H1 (cell line): Measurements from ENCODE around the gene NGFR. TPM values are rescaled to one million over a fixed set of nuclear protein-coding genes. Genes with fewer than 3 reads are reported as not detected.

Experiments used
- CTCF ChIA-PET: fragments of 300-600 bp; sonication (Branson Sonifier 250); formaldehyde crosslinking; loops from one replicate; lab custom pipeline; 2021; ENCODE audit not compliant: partially characterized antibody; lab: Charles Lee
- POLR2A ChIA-PET: fragments of 300-600 bp; sonication (Branson Sonifier 250); formaldehyde crosslinking; loops from one replicate; lab custom pipeline; 2021; ENCODE audit warnings: inconsistent platforms; ENCODE audit not compliant: partially characterized antibody; lab: Charles Lee
- DNase-seq, 2 experiments: peaks; one replicate each; pipeline versions ENCODE4 v3.0.0 to v3.0.0-alpha.2; 2010 to 2022; ENCODE audit warnings: low spot score in 2 of 2, low read depth in 1 of 2, mixed read lengths in 1 of 2
- FAIRE-seq: peaks from 2 replicates; lab custom pipeline; 2011; peaks lifted over from hg19 to GRCh38; lab: Jason Lieb, UNC
- H2AFZ ChIP-seq: 2 replicates; pipeline ENCODE4 v1.8.1; 2012; ENCODE audit warnings: low read length, inconsistent platforms
- H2AK5ac ChIP-seq: 2 replicates; pipeline ENCODE4 v1.6.1; 2013; ENCODE audit warnings: low read depth, low read length
- H2BK120ac ChIP-seq: replicated peaks from 2 replicates; pipeline ENCODE3; 2013; ENCODE audit warnings: low read depth, low read length, inconsistent platforms
- H2BK12ac ChIP-seq: 2 replicates; pipeline ENCODE4 v1.6.1; 2013; ENCODE audit warnings: low read depth, low read length
- H2BK15ac ChIP-seq: 2 replicates; pipeline ENCODE4 v1.6.1; 2013; ENCODE audit warnings: low read length
- H2BK20ac ChIP-seq: 2 replicates; pipeline ENCODE4 v1.6.1; 2013; ENCODE audit warnings: low read length
- H2BK5ac ChIP-seq: 2 replicates; pipeline ENCODE4 v1.6.1; 2013; ENCODE audit warnings: low read depth, low read length
- H3K14ac ChIP-seq: 2 replicates; pipeline ENCODE4 v1.6.1; 2013; ENCODE audit warnings: inconsistent platforms; ENCODE audit not compliant: insufficient read length
- H3K18ac ChIP-seq: 2 replicates; pipeline ENCODE4 v1.6.1; 2013; ENCODE audit warnings: low read length; ENCODE audit errors: extremely low read depth
- H3K23ac ChIP-seq: 2 replicates; pipeline ENCODE4 v1.6.1; 2013; ENCODE audit warnings: inconsistent platforms; ENCODE audit not compliant: insufficient read length
- H3K23me2 ChIP-seq: 2 replicates; pipeline ENCODE4 v1.6.1; 2013; ENCODE audit warnings: low read depth, low read length
- H3K27ac ChIP-seq: 2 replicates; pipeline ENCODE4 v1.6.1; 2011; ENCODE audit warnings: low read depth, low read length, inconsistent platforms
- H3K27me3 ChIP-seq, 4 experiments: replicated peaks in 1 of 4; 1 replicate in 1 of 4; 2 replicates in 3 of 4; pipeline versions ENCODE4 v1.6.1 to v1.8.1; 2011 to 2013; ENCODE audit warnings: low read length in 3 of 4, mild to moderate bottlenecking in 3 of 4, inconsistent platforms in 2 of 4, mixed read lengths in 2 of 4, moderate library complexity in 1 of 4; ENCODE audit not compliant: control insufficient read depth in 3 of 4, insufficient read depth in 3 of 4; ENCODE audit errors: extremely low read depth in 1 of 4
- H3K36me3 ChIP-seq, 4 experiments: 2 replicates each; pipeline versions ENCODE4 v1.6.1 to v1.8.1; 2011 to 2013; ENCODE audit warnings: mild to moderate bottlenecking in 4 of 4, low read length in 3 of 4, moderate library complexity in 2 of 4, control low read depth in 1 of 4, inconsistent platforms in 1 of 4; ENCODE audit not compliant: insufficient read depth in 4 of 4, control insufficient read depth in 2 of 4
- H3K4ac ChIP-seq: replicated peaks from 2 replicates; pipeline ENCODE3; 2013; ENCODE audit warnings: low read length, low read depth, mixed read lengths, inconsistent platforms; ENCODE audit not compliant: insufficient read length
- H3K4me1 ChIP-seq, 4 experiments: replicated peaks in 1 of 4; 1 replicate in 1 of 4; 2 replicates in 3 of 4; pipeline versions ENCODE4 v1.6.1 to v1.8.1; 2011 to 2013; ENCODE audit warnings: low read length in 3 of 4, inconsistent platforms in 2 of 4, mixed read lengths in 1 of 4; ENCODE audit not compliant: insufficient read depth in 4 of 4, control insufficient read depth in 3 of 4
- H3K4me2 ChIP-seq, 2 experiments: 2 replicates each; pipeline versions ENCODE4 v1.6.1 to v1.8.1; 2011 to 2013; ENCODE audit warnings: low read depth in 2 of 2, low read length in 2 of 2, control low read depth in 1 of 2, inconsistent platforms in 1 of 2, mild to moderate bottlenecking in 1 of 2; ENCODE audit not compliant: insufficient read depth in 1 of 2
- H3K4me3 ChIP-seq, 4 experiments: fragments of 200-600, 300-600 bp in 1 of 4; sonication (generic), shearing (Covaris generic), sonication (Bioruptor Twin) in 1 of 4; 2 replicates each; pipeline versions ENCODE4 v1.5.1 to v1.8.1; 2011 to 2016; ENCODE audit warnings: low read length in 4 of 4, low read depth in 3 of 4, control low read depth in 2 of 4, inconsistent platforms in 2 of 4, mild to moderate bottlenecking in 2 of 4, mixed read lengths in 1 of 4, moderate library complexity in 1 of 4; ENCODE audit not compliant: insufficient read depth in 2 of 4; ENCODE audit errors: extremely low read depth in 1 of 4
- H3K56ac ChIP-seq: replicated peaks from 2 replicates; pipeline ENCODE3; 2013; ENCODE audit warnings: low read depth, mild to moderate bottlenecking, mixed read lengths, low read length, inconsistent platforms; ENCODE audit not compliant: insufficient read length
- H3K79me1 ChIP-seq: 2 replicates; pipeline ENCODE4 v1.6.1; 2013; ENCODE audit warnings: low read depth, low read length, control low read depth
- H3K79me2 ChIP-seq, 2 experiments: 2 replicates each; pipeline versions ENCODE4 v1.6.1 to v1.8.1; 2012 to 2013; ENCODE audit warnings: low read length in 2 of 2, mild to moderate bottlenecking in 2 of 2, inconsistent platforms in 1 of 2; ENCODE audit not compliant: insufficient read depth in 2 of 2, control insufficient read depth in 1 of 2
- H3K9ac ChIP-seq, 4 experiments: replicated peaks in 1 of 4; 1 replicate in 1 of 4; 2 replicates in 3 of 4; pipeline versions ENCODE4 v1.6.1 to v1.8.1; 2011 to 2013; ENCODE audit warnings: low read depth in 3 of 4, low read length in 3 of 4, control low read depth in 2 of 4, mild to moderate bottlenecking in 2 of 4, moderate library complexity in 2 of 4, inconsistent platforms in 1 of 4; ENCODE audit errors: extremely low read depth in 1 of 4
- H3K9me3 ChIP-seq, 2 experiments: 2 replicates each; pipeline versions ENCODE4 v1.6.1 to v1.8.1; 2012 to 2013; ENCODE audit warnings: mild to moderate bottlenecking in 2 of 2, moderate library complexity in 2 of 2, control low read depth in 1 of 2, inconsistent platforms in 1 of 2, low read depth in 1 of 2, low read length in 1 of 2, mixed read lengths in 1 of 2; ENCODE audit not compliant: insufficient read depth in 2 of 2
- H4K20me1 ChIP-seq, 2 experiments: replicated peaks in 1 of 2; 2 replicates each; pipeline versions ENCODE3 to v1.8.1; 2011 to 2013; ENCODE audit warnings: inconsistent platforms in 2 of 2, low read length in 2 of 2, mild to moderate bottlenecking in 1 of 2; ENCODE audit not compliant: insufficient read depth in 2 of 2, control insufficient read depth in 1 of 2
- H4K5ac ChIP-seq: 2 replicates; pipeline ENCODE4 v1.6.1; 2013; ENCODE audit warnings: low read length, low read depth, mixed read lengths, inconsistent platforms; ENCODE audit not compliant: insufficient read length
- H4K8ac ChIP-seq: 2 replicates; pipeline ENCODE4 v1.8.0; 2013; ENCODE audit warnings: mild to moderate bottlenecking, moderate library complexity, low read length, inconsistent platforms; ENCODE audit not compliant: insufficient read depth; ENCODE audit errors: extremely low read depth
- H4K91ac ChIP-seq: replicated peaks from 2 replicates; pipeline ENCODE3; 2013; ENCODE audit warnings: low read length, mixed read lengths, inconsistent platforms; ENCODE audit not compliant: insufficient read length
- ATF2 ChIP-seq: IDR thresholded peaks from 2 replicates; pipeline ENCODE4 v1.6.1; 2012; ENCODE audit warnings: low read length, inconsistent platforms
- ATF3 ChIP-seq: IDR thresholded peaks from 2 replicates; pipeline ENCODE4 v1.6.1; 2011; ENCODE audit warnings: low read depth, mild to moderate bottlenecking, low read length; ENCODE audit not compliant: insufficient read depth
- CEBPB ChIP-seq: IDR thresholded peaks from 2 replicates; pipeline ENCODE4 v1.6.1; 2012; ENCODE audit warnings: low read depth, low read length
- CHD1 ChIP-seq: IDR thresholded peaks from 2 replicates; pipeline ENCODE4 v1.6.1; 2012; ENCODE audit warnings: low read depth, low read length, improper control_type of control experiment
- EGR1 ChIP-seq: IDR thresholded peaks from 2 replicates; pipeline ENCODE4 v1.6.1; 2011; ENCODE audit warnings: low read depth, low read length, borderline replicate concordance
- GABPA ChIP-seq: IDR thresholded peaks from 2 replicates; pipeline ENCODE4 v1.6.1; 2011; ENCODE audit warnings: mild to moderate bottlenecking, low read length, moderate library complexity, borderline replicate concordance; ENCODE audit not compliant: insufficient read depth
- RAD21 ChIP-seq, 2 experiments: IDR thresholded peaks in 1 of 2; conservative IDR thresholded peaks in 1 of 2; 2 replicates each; pipeline ENCODE4 v1.6.1; 2011; ENCODE audit warnings: low read depth in 2 of 2, low read length in 2 of 2, improper control_type of control experiment in 1 of 2, inconsistent platforms in 1 of 2, mild to moderate bottlenecking in 1 of 2, moderate library complexity in 1 of 2
- SRF ChIP-seq: IDR thresholded peaks from 2 replicates; pipeline ENCODE4 v1.6.1; 2011; ENCODE audit warnings: mild to moderate bottlenecking, low read depth, low read length, moderate library complexity
- SUZ12 ChIP-seq: fragments of 200-600 bp; sonication (generic); IDR thresholded peaks from 2 replicates; pipeline ENCODE4 v1.6.1; 2012; ENCODE audit warnings: mild to moderate bottlenecking, inconsistent platforms, low read length, moderate library complexity, mixed read lengths
- WGBS, 2 experiments: shearing (Covaris generic) in 1 of 2; methylation state at CpG; one replicate each; pipeline versions ENCODE4 v1.1.6 to v1.1.7; 2013 to 2015; ENCODE audit warnings: low lambda C conversion rate in 2 of 2, mixed read lengths in 2 of 2, inconsistent platforms in 1 of 2, low coverage in 1 of 2, missing lambda C conversion rate in 1 of 2; ENCODE audit not compliant: insufficient replicate concordance in 2 of 2, insufficient coverage in 1 of 2, insufficient read length in 1 of 2; ENCODE audit errors: extremely low coverage in 1 of 2, missing lambda C conversion rate in 1 of 2; 5-methylcytosine and 5-hydroxymethylcytosine counted together
- polyA plus RNA-seq, 7 experiments: library from polyadenylated mRNA; depleted of rRNA in 3 of 7; stranded (reverse) in 5 of 7; unstranded in 2 of 7; fragments of >200 nt in 5 of 7; fragments of 200-250 nt in 2 of 7; gene quantifications; 1 replicate in 5 of 7; 2 replicates in 1 of 7; 4 replicates in 1 of 7; pipeline versions ENCODE4 v1.2.1 to v1.2.3, GENCODE V29; 2011 to 2013; ENCODE audit warnings: missing spikeins in 2 of 7, mixed read lengths in 2 of 7
- total RNA-seq: library from RNA; stranded (reverse); fragmentation: NEBNext Ultra II Directional; extraction: Animal tissue kit (Norgen Biotek cat#: 25700); gene quantifications from 2 replicates; pipeline ENCODE4 v1.2.1, GENCODE V29; 2021

NGFR gene
- total and polyA plus RNA-seq, 2 of the 8 experiments (the other 6 are each of a cell fraction or from before 2014, with no cell fraction given): 8.1 to 10.3 TPM

- H3K79me2 ChIP-seq: no peaks in the 10 kb centered on the region
- ChIA-PET CTCF (interaction anchor here (0.6 to 4.7 kb wide), 12 partner anchors 9 to 164 kb away, joined by 3 to 44 read pairs (median 6); partner anchors contain the start of gene NGFR), POLR2A (interaction anchor here (1.4 kb wide), 1 partner anchor 109 kb away, joined by 3 read pairs; the partner anchor contains the start of gene PHB1)
- H3K79me1 ChIP-seq: no peaks in the 10 kb centered on the region
- no peak overlapping the region for H3K14ac ChIP-seq
- FAIRE-seq (no peak), DNase-seq (peak in 1 of 2 experiments; percentile 45)
- no peaks in the 10 kb centered on the region for H3K9me3 ChIP-seq
- no peak overlapping the region for H2BK20ac ChIP-seq
- H4K91ac ChIP-seq: peak overlapping the region; percentile 23
- H3K56ac ChIP-seq: no peak overlapping the region
- H3K36me3 ChIP-seq: no peaks in the 10 kb centered on the region
- no peak overlapping the region for H3K9ac ChIP-seq
- no peak overlapping the region for H3K4me3 ChIP-seq
- H3K23ac ChIP-seq: no peak overlapping the region
- no peaks in the 10 kb centered on the region for H3K23me2 ChIP-seq
- 0 out of 2 replicates have a peak overlapping the region, but pooled peaks have one; percentile 29 for H2AFZ ChIP-seq
- H2BK12ac ChIP-seq: no peak overlapping the region
- H3K27me3 ChIP-seq: no peaks in the 10 kb centered on the region
- peaks cover 0 to 6% (median 0%) of the 10 kb centered on the region in 4 experiments; a peak in 3 of 7 replicates for H3K4me1 ChIP-seq
- no peak overlapping the region for H2BK120ac ChIP-seq
- H4K20me1 ChIP-seq: no peaks in the 10 kb centered on the region
- peak overlapping the region; percentile 48; the same call in 1 of the 2 replicates for H4K8ac ChIP-seq
- no peak overlapping the region for H2BK15ac ChIP-seq
- H2BK5ac ChIP-seq: peak overlapping the region; percentile 48; the same call in 1 of the 2 replicates
- H2AK5ac ChIP-seq: no peak overlapping the region
- no peak overlapping the region for H3K4ac ChIP-seq
- H3K4me2 ChIP-seq: no peak overlapping the region
- no peak overlapping the region for H3K27ac ChIP-seq
- H4K5ac ChIP-seq: no peak overlapping the region
- WGBS, 2 experiments: 88% methylated on average over 11 of the region's 11 CpGs; no CpG with 5 or more reads in 1 of the 2 experiments
- no peak overlapping the region for H3K18ac ChIP-seq
- TF ChIP-seq CHD1: no peak
- no peak for TF ChIP-seq CEBPB
- TF ChIP-seq ATF3: no peak
- no peak for TF ChIP-seq RAD21 (IDR thresholded peaks at IDR 0.05 in 1 of 2, conservative IDR thresholded peaks at IDR 0.05 in 1 of 2; ENCODE audit: low read depth in 2 of 2, low read length in 2 of 2)
- no peak for TF ChIP-seq EGR1
- no peak for TF ChIP-seq SUZ12
- TF ChIP-seq ATF2: no peak
- TF ChIP-seq GABPA: no peak
- no peak for TF ChIP-seq SRF
Observed at GRCh38 chr17:49523706-49524472, 28.8 kb downstream of the NGFR start.
